ENCODE data around the gene TMX2.
"Not testable (repeated sequence)": the region's sequence is repeated elsewhere in the genome, so short reads cannot be mapped to it uniquely, and the experiment has no call there.

TMX2 gene

DNA sequence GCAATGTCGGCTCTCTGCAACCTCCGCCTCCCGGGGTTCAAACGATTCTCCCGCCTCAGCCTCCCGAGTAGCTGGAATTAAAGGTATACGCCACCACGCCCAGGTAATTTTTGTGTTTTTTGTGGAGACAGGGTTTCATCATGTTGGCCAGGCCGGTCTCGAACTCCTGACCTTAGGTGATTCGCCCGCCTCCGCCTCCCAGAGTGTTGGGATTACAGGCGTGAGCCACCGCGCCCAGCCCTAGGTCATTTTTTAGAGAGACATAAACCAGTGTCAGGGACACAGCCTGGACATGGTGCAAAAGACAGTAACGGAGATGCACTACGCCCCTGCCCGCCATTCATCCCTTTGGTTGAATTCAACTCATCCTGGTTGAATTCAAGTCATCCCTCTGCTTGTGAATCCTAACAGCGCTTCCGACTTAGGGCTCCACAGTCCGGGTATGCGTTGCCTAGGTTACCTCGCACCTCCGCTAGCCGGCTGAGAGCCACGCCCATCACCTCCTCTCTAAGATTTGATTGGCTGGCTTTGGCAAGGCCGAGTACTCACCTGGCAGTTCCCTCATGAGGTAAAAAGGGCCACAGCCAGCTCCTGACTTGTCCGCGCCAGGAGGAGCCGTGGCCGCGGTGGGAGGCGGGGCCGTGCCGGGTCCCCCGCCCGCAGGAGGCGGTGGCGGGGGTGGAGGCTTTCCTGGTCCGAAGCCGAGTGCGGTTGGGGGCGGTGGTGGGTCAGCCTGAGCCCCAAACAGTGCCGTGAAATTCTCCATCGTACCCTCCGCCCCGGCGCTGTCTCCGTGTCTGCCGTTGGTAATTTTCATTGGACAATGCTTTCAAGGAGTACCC lies 758 bp upstream of the TMX2 start, which contains the start of gene MED19:
TSS of gene MED19 (minus strand) at position 802 of the 842 bp plus-strand sequence. CDS start at position 766, 36 bp downstream.
- in situ Hi-C loops (cut with HindIII; ENCODE audit: low sequenced_read_pairs), result loop anchor here (5.0 kb wide), 3 partner anchors 44 to 91 kb away; partner anchors contain the start of gene ZDHHC5

DNA sequence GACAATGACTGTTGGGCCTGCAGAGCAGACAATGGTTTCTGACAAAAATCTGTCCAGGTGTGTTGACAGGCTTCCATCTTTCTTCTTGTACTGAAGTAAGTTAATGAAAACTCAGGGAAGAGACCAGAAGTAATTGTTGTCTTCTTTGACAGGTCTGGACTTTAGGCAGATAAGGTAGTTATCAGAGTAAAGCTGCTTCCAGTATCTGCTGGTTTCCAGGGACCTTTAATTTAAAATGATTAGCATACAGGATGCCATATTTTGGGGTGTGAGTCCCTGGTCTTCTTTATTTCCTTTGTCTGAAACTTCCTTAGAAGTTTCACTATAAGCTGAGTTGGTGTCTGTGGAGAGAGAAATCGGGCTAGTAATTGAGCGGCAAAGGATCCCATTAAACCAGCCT lies 1.4 kb downstream of the TMX2 start:
- in situ Hi-C loops (cut with HindIII; ENCODE audit: low sequenced_read_pairs), result loop anchor here (5.0 kb wide), 3 partner anchors 47 to 88 kb away; partner anchors contain the start of gene ZDHHC5

DNA sequence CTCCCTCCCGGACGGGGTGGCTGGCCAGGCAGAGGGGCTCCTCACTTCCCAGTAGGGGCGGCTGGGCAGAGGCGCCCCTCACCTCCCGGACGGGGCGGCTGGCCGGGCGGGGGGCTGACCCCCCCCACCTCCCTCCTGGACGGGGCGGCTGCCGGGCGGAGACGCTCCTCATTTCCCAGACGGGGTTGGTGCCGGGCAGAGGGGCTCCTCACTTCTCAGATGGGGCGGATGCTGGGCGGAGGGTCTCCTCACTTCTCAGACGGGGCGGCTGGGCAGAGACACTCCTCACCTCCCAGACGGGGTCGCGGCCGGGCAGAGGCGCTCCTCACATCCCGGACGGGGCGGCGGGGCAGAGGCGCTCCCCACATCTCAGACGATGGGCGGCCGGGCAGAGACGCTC lies 4.3 kb downstream of the TMX2 start:
- in situ Hi-C loops (cut with HindIII; ENCODE audit: low sequenced_read_pairs), result not testable (repeated sequence)

DNA sequence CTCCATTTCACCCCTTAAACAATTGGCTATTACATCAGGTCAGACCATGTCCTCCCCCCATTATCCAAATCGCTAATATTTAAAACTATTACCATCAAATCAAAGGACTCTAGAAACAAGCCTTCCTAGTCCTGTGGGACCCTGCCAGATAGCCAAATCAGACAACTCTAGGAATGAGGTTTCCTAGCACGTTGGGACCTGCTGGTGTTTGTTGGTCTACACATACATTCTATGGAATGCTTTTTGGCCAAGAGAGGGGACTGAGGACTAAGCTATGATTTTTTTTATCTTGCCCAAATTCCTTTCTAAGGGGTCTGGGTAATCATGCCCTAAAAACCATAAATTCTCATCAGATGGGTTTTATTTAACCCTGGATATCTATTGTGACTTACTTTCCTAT lies 14.8 kb downstream of the TMX2 start:
- in situ Hi-C loops (cut with HindIII; ENCODE audit: low sequenced_read_pairs), result no loop called here

DNA sequence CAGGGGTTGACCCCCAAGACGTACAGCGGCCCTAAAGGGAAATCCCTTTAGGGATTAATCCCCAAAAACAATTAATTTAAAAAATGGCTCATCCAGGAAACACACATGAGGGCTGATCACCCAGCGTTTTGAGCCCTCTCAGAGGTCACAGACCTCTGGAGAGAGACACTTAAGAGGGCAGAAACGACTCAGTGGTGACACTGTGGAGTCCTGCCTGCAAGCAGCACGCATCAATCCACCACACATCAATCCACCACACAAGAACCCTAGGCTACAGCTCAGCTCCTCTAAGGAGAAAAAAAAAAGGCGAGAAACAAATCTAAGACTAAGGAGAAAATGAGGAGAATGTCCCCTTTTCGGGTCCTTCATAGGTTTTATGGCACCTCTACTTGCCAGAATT lies 16.4 kb downstream of the TMX2 start:
- in situ Hi-C loops (cut with HindIII; ENCODE audit: low sequenced_read_pairs), result no loop called here

DNA sequence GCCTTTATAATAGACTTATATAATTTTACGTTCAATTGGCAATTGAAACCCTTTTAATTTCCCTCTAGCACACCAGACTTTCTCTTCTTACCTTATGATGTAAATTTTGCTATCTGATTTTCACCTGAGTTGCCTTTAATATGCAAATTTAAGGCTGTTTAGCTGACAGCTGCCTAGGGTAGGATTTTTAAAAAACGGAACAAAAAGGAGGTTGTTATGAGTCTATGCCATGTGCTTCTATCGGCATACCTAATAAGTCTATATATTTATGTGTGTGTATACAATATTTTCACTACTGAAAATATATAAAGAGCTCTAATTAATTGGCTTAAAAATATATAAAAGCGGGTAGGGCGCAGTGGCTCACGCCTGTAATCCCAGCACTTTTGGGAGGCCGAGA lies 17.1 kb downstream of the TMX2 start:
- in situ Hi-C loops (cut with HindIII; ENCODE audit: low sequenced_read_pairs), result no loop called here

DNA sequence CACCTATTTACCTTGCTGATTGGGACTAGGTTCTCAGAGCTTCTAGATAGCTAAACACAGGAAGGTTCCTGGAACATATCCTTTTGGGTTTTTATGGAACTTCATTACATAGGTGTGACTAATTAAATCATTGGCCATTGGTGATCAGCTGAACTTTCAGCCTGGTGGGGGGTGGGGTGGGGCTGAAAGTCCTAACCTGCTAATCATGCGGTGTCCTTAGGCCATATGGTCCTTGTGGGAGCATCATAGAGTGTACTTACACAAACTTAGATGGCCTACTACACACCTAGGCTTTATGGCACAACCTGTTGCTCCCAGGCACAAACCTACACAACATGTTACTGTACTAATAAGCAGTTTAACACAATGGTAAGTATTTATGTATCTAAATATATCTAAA lies 20.3 kb downstream of the TMX2 start:
- in situ Hi-C loops (cut with HindIII; ENCODE audit: low sequenced_read_pairs), result loop anchor here (5.0 kb wide), 1 partner anchor 50 kb away; no protein-coding TSS in a partner anchor

DNA sequence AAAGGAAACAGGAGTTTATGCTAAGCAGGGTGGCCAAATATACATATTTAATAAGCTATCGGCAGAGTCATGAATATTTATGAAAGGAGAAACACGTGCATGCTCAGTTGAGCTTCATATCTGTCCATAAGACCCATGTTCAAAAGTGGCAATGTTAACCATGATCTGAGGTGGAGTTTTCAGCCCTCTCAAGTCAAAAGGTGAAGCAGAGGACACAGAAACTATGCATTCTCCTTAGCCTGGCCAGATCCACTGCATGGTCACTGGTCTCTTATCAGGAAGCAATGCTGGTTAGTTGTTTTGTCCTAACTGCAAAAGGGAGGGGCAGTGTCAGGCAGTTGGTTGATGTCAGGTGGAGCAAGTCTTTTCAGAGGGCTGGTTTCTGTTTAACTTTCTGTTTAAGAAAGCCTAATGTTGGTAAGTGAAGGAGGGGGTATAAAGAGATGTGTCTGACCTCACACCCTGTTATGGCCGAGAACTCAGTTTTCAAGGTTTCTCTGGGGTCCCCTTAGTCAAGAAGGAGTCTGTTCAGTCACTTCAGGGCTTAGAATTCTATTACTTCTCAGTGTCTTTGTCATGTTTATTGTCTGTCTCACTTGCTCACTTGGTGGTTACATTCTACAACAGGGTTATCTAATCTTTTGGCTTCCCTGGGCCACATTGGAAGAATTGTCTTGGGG lies 23.4 kb downstream of the TMX2 start:
- in situ Hi-C loops (cut with HindIII; ENCODE audit: low sequenced_read_pairs), result no loop called here

DNA sequence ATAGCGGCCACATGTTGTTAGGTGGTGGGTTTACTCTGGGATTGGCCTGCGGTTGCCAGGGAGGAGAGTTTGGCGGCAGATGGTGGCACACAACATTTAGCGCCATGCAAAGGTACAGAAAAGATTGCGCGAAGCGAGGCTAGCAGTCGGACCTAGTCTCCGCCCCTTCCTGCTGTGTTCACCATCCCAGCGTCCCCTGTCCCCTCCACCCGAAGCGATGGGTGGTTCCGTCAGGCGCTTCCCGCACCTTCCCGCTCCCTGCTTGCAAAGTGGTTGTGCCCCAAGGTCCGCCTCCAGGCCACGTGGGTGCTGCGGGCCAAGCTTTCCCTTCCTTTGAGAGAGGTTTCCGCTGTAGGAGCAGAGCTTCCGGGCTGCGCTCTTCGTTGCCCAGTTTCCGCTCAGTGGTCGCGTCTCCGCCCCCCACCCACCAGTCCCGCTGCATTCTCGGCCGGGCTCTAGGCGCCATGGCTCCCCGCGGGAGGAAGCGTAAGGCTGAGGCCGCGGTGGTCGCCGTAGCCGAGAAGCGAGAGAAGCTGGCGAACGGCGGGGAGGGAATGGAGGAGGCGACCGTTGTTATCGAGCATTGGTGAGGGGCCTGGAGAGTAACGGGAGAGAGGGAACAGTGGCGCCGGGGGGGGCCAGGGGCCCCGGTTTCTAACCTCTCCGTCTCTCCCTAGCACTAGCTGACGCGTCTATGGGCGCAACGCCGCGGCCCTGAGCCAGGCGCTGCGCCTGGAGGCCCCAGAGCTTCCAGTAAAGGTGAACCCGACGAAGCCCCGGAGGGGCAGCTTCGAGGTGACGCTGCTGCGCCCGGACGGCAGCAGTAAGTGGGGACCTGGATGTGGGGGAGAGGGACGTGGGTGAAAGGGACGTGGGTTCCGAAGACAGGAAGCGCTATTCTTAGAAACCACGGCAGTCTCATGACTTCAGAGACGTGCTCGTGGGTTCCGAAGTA lies 29.0 kb downstream of the TMX2 start, which contains the start of gene SELENOH:
TSS of gene SELENOH (plus strand) at position 360 of the 955 bp plus-strand sequence. CDS start at position 465, 105 bp downstream.
- in situ Hi-C loops (cut with HindIII; ENCODE audit: low sequenced_read_pairs), result loop anchor here (5.0 kb wide), 2 partner anchors 39 to 61 kb away; no protein-coding TSS in a partner anchor

DNA sequence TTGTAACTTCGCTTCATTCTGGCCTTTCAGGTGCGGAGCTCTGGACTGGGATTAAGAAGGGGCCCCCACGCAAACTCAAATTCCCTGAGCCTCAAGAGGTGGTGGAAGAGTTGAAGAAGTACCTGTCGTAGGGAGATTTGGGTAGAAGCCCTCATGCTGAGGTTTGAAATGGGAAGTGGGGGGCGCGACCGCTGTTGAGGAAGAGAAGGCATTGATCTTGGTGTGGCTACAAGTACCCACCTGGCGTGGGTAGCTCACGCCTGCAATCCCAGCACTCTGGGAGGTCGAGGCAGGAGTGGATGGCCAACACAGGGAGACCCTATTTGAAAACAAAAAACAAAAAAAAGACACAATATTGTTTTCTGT lies 29.7 kb downstream of the TMX2 start:
- in situ Hi-C loops (cut with HindIII; ENCODE audit: low sequenced_read_pairs), result loop anchor here (5.0 kb wide), 2 partner anchors 40 to 60 kb away; no protein-coding TSS in a partner anchor

DNA sequence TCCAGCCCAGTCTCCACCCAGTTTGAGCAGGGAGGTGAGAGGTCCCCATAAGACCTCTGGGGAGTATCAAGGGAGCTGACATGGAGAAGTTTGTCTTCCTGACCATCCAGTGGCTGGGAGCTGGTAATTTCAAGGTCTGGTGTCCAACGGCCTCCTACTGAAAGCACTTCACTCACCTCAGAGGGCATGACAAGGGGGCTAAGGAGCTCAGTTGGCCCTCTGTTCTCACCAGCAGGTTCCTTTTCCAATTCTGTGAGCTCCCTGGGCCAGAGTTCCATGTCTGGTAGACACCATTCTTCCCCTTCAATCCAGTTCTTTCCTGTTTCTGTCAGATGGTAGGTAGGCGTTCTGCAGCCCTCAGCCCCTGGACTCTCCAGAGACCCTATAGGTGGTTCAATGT lies 32.0 kb downstream of the TMX2 start:
- in situ Hi-C loops (cut with HindIII; ENCODE audit: low sequenced_read_pairs), result loop anchor here (5.0 kb wide), 2 partner anchors 42 to 58 kb away; no protein-coding TSS in a partner anchor

DNA sequence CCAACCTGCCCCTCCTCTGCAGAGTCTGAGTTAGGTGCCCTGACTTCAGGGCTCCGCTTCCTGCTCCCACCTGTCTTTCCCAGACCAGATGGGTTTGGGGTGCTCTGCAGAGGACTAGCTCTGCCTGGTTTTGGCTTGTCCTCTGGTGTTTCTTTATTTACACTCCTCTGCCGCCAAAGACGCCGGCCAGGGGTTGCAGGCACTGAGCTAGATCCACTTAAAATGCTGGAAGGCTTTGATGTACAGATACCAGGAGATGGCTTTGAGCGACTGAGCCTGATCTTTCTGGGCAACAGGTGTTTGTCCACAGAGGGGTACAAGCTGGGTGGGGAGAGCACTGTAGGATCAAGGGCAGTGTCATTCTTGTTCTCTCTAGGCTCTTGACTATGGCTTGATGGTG lies 32.8 kb downstream of the TMX2 start:
- in situ Hi-C loops (cut with HindIII; ENCODE audit: low sequenced_read_pairs), result no loop called here

DNA sequence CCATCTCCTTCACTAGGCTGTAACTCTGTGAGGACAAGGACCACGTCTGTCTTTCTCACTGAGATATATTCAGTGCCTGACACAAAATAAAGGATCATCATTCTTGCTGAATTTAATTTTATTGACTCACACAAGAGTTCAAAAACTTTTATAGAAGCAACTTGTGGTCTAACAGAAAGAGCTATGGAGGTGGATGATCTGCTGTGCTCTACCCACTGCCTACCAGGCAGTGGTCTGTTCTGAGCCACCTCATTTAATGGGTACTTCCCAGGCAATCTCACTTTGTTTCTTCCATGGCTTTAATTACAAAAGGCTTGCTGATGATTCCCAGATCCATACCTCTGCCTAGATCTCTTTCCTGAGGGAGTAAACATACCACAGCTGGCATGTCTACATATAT lies 34.5 kb downstream of the TMX2 start:
- in situ Hi-C loops (cut with HindIII; ENCODE audit: low sequenced_read_pairs), result no loop called here

DNA sequence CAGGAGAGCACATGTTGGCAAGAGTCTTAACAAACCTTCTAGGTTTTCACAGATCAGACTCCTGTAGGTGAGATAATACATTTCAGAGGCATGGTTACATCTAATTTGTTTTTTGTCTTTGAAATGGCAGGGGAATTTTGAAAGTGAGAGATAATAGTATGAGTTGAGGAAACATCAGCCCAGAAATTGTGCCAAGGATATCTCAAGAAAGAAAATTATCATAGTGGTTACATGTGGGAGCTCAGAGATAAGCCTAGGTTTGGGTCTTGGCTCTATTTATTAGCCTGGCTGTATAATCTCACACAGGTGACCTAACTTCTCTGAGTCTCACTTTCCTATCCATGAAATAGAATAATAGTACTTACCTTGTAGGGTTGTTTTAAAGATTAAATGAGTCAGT lies 38.8 kb downstream of the TMX2 start:
- in situ Hi-C loops (cut with HindIII; ENCODE audit: low sequenced_read_pairs), result no loop called here

DNA sequence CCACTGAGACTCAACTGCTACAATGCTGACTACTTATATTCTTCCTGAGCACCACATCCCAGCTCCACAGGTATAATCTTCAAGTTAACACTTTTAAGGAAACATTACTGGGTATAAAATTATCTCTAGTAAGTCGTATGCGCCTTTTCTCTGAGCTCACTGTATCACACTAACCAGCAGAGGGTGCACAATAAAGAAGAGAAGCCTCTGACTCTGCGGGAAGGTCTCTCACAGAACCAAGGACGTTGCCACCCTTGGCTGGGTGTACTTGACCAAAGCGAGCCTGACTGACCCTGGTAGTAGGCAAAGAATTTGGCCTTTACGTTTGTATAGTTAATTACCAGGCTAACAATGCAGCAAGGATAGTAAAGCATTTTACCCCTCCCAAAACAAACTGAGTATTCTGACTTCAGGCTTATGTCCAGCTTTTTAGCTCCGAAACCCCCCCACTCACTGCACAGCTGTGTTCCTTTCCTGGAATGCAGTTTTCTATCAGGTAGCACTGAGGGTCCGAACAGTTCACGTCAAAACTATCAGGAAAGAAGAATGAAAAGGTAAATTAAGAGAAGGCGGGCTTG lies 39.4 kb downstream of the TMX2 start, which contains the start of gene BTBD18:
TSS of gene BTBD18 (minus strand) at position 144 of the 578 bp plus-strand sequence. CDS start 631 bp downstream, outside the sequence.
- in situ Hi-C loops (cut with HindIII; ENCODE audit: low sequenced_read_pairs), result no loop called here

DNA sequence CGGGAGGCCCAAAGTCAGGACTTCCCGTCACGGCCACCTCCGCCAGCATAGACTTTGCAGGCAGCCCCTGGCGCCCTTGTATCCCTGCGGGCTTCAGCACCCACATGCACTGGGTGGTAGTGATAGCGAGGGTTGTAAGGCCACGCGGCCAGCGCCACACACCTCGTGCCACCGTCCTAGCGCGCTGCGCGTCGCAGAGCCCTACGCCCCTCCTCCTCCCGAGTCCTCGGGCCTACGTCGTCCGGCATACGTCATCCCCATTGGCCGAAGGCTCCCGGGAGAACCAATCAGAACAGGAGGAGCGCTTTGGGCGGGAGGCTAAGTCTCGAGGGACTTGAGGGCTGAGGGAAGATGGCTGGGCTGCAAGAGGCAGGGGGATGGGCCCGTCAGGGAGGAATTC lies 40.6 kb downstream of the TMX2 start:
- in situ Hi-C loops (cut with HindIII; ENCODE audit: low sequenced_read_pairs), result no loop called here

DNA sequence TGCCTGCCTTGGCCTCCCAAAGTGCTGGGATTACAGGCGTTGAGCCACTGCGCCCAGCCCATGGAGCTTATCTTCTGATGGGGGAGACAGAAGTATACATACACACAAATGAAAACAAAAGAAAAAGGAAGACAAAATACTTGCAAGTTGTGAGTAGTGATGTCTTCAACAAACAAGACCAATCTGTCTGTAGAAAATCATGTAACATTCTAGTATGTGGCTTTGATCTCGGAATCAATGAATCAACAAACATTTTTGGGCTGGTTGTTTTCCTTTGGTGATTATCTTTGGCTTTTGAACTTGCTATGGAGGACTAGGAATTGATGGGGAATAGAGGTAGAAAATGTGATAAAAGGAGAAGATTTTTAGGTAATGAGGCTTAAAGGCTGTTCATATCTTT lies 45.8 kb downstream of the TMX2 start:
- in situ Hi-C loops (cut with HindIII; ENCODE audit: low sequenced_read_pairs), result no loop called here

DNA sequence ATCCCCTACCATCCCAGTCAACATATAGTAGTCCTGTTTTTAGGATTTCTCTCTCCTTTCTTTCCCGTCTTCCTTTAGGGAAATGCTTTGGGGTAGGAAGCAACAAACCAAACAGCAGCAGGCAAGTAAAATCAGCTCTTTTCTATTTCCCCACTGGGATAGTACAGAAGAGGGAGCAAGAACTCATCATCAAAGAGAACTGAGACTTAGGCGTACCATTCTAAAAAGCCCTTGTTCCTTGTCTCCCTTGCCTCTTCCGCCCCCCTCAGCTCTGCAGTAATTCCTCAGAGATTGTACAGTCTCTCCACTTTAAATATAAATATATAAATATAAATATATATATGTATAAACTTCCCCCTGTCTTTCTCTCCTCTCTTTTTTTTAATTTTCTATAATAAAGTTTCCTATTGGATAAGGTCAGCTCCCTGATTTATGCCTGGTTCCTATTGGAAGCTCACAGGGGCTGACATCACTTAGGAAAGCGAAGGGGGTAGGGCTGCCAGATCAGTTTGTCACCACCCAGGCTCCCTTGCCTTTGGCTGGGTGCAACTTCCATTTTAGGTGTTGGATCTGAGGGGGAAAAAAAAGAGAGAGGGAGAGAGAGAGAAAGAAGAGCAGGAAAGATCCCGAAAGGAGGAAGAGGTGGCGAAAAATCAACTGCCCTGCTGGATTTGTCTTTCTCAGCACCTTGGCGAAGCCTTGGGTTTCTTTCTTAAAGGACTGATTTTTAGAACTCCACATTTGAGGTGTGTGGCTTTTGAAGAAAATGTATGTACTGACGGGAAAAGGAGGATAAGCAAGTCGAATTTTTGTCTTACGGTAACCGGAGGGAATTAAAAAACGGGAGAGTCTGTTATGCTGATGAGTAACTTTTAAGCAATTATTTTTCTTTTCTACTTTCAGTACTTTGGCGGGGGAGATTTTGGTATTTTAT lies 49.2 kb downstream of the TMX2 start, which contains the start of gene CTNND1:
TSS of gene CTNND1 (plus strand) at position 502 of the 934 bp plus-strand sequence. CDS start 29,677 bp downstream, outside the sequence.
- in situ Hi-C loops (cut with HindIII; ENCODE audit: low sequenced_read_pairs), result no loop called here

All from endothelial cell of hepatic sinusoid (primary cell).